Osteocyte (in vitro differentiated cells): ENCODE results near the gene ZNF235. TPM values are rescaled to one million over a fixed set of nuclear protein-coding genes. Genes with fewer than 3 reads are reported as not detected.

Experiments
- DNase-seq: peaks from one replicate; pipeline ENCODE4 v3.0.0; 2021; ENCODE audit warnings: mixed read lengths; ENCODE audit not compliant: unreplicated experiment; ENCODE audit errors: extremely low spot score
- H3K27ac Mint-ChIP-seq: one replicate; pipeline ENCODE4 v1.8.0; 2021; ENCODE audit warnings: mild to moderate bottlenecking, mixed read lengths; ENCODE audit not compliant: unreplicated experiment
- H3K27me3 Mint-ChIP-seq: one replicate; pipeline ENCODE4 v1.8.0; 2021; ENCODE audit warnings: mixed read lengths; ENCODE audit not compliant: unreplicated experiment
- H3K36me3 Mint-ChIP-seq: one replicate; pipeline ENCODE4 v1.8.0; 2021; ENCODE audit warnings: mixed read lengths; ENCODE audit not compliant: unreplicated experiment
- H3K4me1 Mint-ChIP-seq: one replicate; pipeline ENCODE4 v1.8.0; 2021; ENCODE audit warnings: mixed read lengths; ENCODE audit not compliant: unreplicated experiment
- H3K4me3 Mint-ChIP-seq: one replicate; pipeline ENCODE4 v1.8.0; 2021; ENCODE audit warnings: mild to moderate bottlenecking, moderate library complexity, mixed read lengths; ENCODE audit not compliant: unreplicated experiment
- H3K9me3 Mint-ChIP-seq: one replicate; pipeline ENCODE4 v1.8.0; 2021; ENCODE audit warnings: mixed read lengths; ENCODE audit not compliant: unreplicated experiment
- CTCF ChIP-seq: fragments of 200-600 bp; sonication (generic); IDR thresholded peaks from 2 replicates; pipeline ENCODE4 v1.5.0; 2021; ENCODE audit warnings: antibody characterized with exemption, mild to moderate bottlenecking, moderate library complexity
- total RNA-seq: library from RNA; stranded (reverse); gene quantifications from 2 replicates; pipeline ENCODE4 v1.2.1, GENCODE V29; 2021

The ZNF235 gene
- total RNA-seq, 1 donor from 2014 or later, result 8.9 TPM

- peaks cover 16% of the 10 kb centered on the region for H3K4me1 Mint-ChIP-seq
- DNase-seq, result no peak
- peaks cover 22% of the 10 kb centered on the region for H3K36me3 Mint-ChIP-seq
- no peaks in the 10 kb centered on the region for H3K27me3 Mint-ChIP-seq
- no peak for TF ChIP-seq CTCF
- H3K9me3 Mint-ChIP-seq, result peaks cover 25% of the 10 kb centered on the region
- H3K27ac Mint-ChIP-seq, result no peak overlapping the region
- H3K4me3 Mint-ChIP-seq, result peak overlapping the region; percentile 87
Observed at GRCh38 chr19:44305457-44305856, 632 bp upstream of the ZNF235 start.

GRCh38 chr19:44303976-44304568, 753 bp downstream of the ZNF235 start:
- peaks cover 34% of the 10 kb centered on the region for H3K36me3 Mint-ChIP-seq
- peak overlapping the region; percentile 90 for H3K27ac Mint-ChIP-seq
- H3K27me3 Mint-ChIP-seq, result no peaks in the 10 kb centered on the region
- H3K4me3 Mint-ChIP-seq, result peak overlapping the region; percentile 87
- H3K4me1 Mint-ChIP-seq, result peaks cover 16% of the 10 kb centered on the region
- DNase-seq, result no peak
- peaks cover 25% of the 10 kb centered on the region for H3K9me3 Mint-ChIP-seq
- no peak for TF ChIP-seq CTCF

DNA sequence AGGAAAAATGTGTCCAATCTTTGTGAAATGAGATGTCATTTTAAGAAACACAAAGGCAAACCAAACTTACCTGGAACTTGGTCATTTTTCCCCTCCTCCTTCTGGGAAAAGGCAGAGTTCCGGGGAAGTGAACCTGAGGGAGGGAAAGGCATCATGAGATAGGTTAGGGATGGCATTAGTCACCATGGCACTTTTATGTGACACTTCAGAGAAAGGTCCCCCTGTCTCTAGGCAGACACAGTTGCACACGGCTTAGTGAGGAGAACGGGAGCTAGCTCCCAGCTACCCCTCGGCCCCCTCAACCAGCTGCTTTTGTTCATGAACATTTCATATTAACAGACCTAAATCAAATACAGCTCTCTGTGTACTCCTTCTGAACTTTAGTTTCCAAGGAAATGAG, 1.5 kb downstream of the ZNF235 start:
- H3K9me3 Mint-ChIP-seq, result peaks cover 21% of the 10 kb centered on the region
- H3K4me3 Mint-ChIP-seq, result peak overlapping the region; percentile 87
- no peak for DNase-seq
- peaks cover 16% of the 10 kb centered on the region for H3K4me1 Mint-ChIP-seq
- H3K27me3 Mint-ChIP-seq, result no peaks in the 10 kb centered on the region
- peaks cover 41% of the 10 kb centered on the region for H3K36me3 Mint-ChIP-seq
- TF ChIP-seq CTCF, result no peak
- no peak overlapping the region for H3K27ac Mint-ChIP-seq

- H3K27ac Mint-ChIP-seq, result no peak overlapping the region
- DNase-seq, result no peak
- H3K36me3 Mint-ChIP-seq, result peaks cover 40% of the 10 kb centered on the region
- H3K4me1 Mint-ChIP-seq, result no peaks in the 10 kb centered on the region
- peaks cover 33% of the 10 kb centered on the region for H3K9me3 Mint-ChIP-seq
- no peak overlapping the region for H3K4me3 Mint-ChIP-seq
- H3K27me3 Mint-ChIP-seq, result no peaks in the 10 kb centered on the region
- TF ChIP-seq CTCF, result no peak
Observed at GRCh38 chr19:44284968-44285367, 19.9 kb downstream of the ZNF235 start.

- Mint-ChIP-seq H3K4me1 (no peaks in the 10 kb centered on the region), H3K4me3 (no peak overlapping the region), H3K27ac (no peak overlapping the region), H3K27me3 (no peaks in the 10 kb centered on the region), H3K9me3 (peaks cover 26% of the 10 kb centered on the region), H3K36me3 (peaks cover 21% of the 10 kb centered on the region)
- TF ChIP-seq CTCF, result no peak
- no peak for DNase-seq
Observed at GRCh38 chr19:44282846-44283245, 22.0 kb downstream of the ZNF235 start.
